Measurements from ENCODE around the gene BRINP3. TPM values are rescaled to one million over a fixed set of nuclear protein-coding genes. Genes with fewer than 3 reads are reported as not detected.

BRINP3 gene
- total RNA-seq, 1 experiment from 2014 or later: not detected

DNA sequence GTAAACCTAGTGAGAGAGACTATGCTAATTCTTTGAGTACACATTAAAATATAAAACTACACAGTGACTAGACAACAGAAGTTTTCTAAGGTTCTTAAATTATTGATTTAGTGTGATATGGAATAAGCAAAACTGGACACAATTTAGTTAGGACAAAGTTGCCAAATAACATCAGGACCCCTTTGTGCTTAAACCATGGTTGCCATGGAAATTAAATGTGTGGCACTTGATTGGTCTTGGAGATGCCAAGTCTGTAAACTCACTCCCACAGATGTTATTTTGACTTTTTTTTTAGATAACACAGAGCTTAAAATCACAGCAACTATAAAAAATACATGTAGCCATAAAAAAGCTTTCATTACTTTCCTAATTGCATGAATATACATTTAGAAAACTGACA is 234.6 kb downstream of the BRINP3 start:
- intact Hi-C loops (cut with micrococcal nuclease; ENCODE audit: unreplicated experiment): no loop called here
- no peak overlapping the region for H3K4me3 ChIP-seq (ENCODE audit: low read depth, low read length, poor library complexity, severe bottlenecking)
- H3K4me1 ChIP-seq (ENCODE audit: insufficient read depth, low read length, poor library complexity, severe bottlenecking): no peaks in the 10 kb centered on the region
- H3K27me3 ChIP-seq (replicated peaks; ENCODE audit: insufficient read depth, low read depth, low read length, poor library complexity): no peaks in the 10 kb centered on the region
- no peak overlapping the region for H3K27ac ChIP-seq (ENCODE audit: low read depth, low read length, poor library complexity, severe bottlenecking)
- no TSS peak for BruUV-seq (replicated peaks)
- POLR2A ChIA-PET (ENCODE audit: low non-redundant PET): no interaction called here
- no peaks in the 10 kb centered on the region for H3K36me3 ChIP-seq (ENCODE audit: insufficient read depth, low read length, poor library complexity, severe bottlenecking)
- TF ChIP-seq, protein P1, sequence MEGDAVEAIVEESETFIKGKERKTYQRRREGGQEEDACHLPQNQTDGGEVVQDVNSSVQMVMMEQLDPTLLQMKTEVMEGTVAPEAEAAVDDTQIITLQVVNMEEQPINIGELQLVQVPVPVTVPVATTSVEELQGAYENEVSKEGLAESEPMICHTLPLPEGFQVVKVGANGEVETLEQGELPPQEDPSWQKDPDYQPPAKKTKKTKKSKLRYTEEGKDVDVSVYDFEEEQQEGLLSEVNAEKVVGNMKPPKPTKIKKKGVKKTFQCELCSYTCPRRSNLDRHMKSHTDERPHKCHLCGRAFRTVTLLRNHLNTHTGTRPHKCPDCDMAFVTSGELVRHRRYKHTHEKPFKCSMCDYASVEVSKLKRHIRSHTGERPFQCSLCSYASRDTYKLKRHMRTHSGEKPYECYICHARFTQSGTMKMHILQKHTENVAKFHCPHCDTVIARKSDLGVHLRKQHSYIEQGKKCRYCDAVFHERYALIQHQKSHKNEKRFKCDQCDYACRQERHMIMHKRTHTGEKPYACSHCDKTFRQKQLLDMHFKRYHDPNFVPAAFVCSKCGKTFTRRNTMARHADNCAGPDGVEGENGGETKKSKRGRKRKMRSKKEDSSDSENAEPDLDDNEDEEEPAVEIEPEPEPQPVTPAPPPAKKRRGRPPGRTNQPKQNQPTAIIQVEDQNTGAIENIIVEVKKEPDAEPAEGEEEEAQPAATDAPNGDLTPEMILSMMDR (conservative IDR thresholded peaks at IDR 0.05; ENCODE audit: low read depth, low read length): no peak
- no peak for TF ChIP-seq EZH2 (IDR thresholded peaks at IDR 0.05; ENCODE audit: borderline replicate concordance, low read depth, low read length, poor library complexity, severe bottlenecking)
- CTCF ChIA-PET: no interaction called here
- H3K9me3 ChIP-seq (ENCODE audit: low read depth, low read length, poor library complexity, severe bottlenecking): no peaks in the 10 kb centered on the region
- no peak for DNase-seq (ENCODE audit: low spot score)

DNA sequence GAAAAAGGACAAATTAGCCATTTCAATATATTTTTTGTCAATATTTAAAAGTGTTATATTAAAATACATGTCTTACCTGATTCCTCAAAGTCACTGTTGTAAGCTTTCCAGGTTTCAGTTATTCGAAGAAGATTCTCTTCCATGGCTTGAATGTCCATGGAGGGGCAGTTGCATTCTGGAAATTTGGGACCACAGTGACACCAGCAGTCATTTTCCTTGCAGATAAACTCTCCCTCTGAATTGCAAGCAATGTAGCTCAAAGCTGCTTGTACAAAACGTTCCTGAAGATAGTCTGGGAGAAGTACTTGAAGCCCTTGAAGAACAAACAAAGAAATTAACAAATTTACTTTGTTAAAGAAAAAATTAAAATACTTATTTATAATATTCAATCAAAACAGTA is 251.7 kb downstream of the BRINP3 start:
- Histone ChIP-seq H3K36me3 (ENCODE audit: insufficient read depth, low read length, poor library complexity, severe bottlenecking) (no peaks in the 10 kb centered on the region), H3K9me3 (ENCODE audit: low read depth, low read length, poor library complexity, severe bottlenecking) (no peaks in the 10 kb centered on the region), H3K27me3 (replicated peaks; ENCODE audit: insufficient read depth, low read depth, low read length, poor library complexity) (no peaks in the 10 kb centered on the region), H3K4me3 (ENCODE audit: low read depth, low read length, poor library complexity, severe bottlenecking) (no peak overlapping the region), H3K4me1 (ENCODE audit: insufficient read depth, low read length, poor library complexity, severe bottlenecking) (no peaks in the 10 kb centered on the region), H3K27ac (ENCODE audit: low read depth, low read length, poor library complexity, severe bottlenecking) (no peak overlapping the region)
- DNase-seq (ENCODE audit: low spot score): no peak
- ChIA-PET POLR2A (ENCODE audit: low non-redundant PET) (no interaction called here), CTCF (no interaction called here)
- BruUV-seq (replicated peaks): no TSS peak
- intact Hi-C loops (cut with micrococcal nuclease; ENCODE audit: unreplicated experiment): no loop called here
- no peak for TF ChIP-seq EZH2 (IDR thresholded peaks at IDR 0.05; ENCODE audit: borderline replicate concordance, low read depth, low read length, poor library complexity, severe bottlenecking)
- TF ChIP-seq, protein P1 (conservative IDR thresholded peaks at IDR 0.05; ENCODE audit: low read depth, low read length): no peak

DNA sequence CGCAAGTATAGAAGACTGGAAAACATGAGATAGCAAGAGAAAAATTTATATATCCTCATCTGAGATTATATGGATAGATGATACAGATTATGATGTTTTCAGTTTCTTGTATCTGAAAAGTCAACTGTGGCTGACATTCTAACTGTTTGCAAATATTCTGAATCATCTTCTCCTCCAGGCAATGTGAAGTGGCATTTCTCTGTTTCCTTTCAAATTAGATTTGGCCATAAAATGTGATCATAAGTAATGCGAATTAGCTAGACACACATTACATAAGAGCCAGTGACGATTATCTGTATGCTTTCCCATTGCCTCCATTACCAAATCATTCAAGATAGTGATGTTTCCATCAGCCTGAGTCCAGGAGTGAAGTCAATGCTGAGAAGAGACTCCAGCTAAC is 265.2 kb downstream of the BRINP3 start:
- ChIA-PET POLR2A (ENCODE audit: low non-redundant PET) (no interaction called here), CTCF (no interaction called here)
- intact Hi-C loops (cut with micrococcal nuclease; ENCODE audit: unreplicated experiment): no loop called here
- Histone ChIP-seq H3K27me3 (replicated peaks; ENCODE audit: insufficient read depth, low read depth, low read length, poor library complexity) (no peaks in the 10 kb centered on the region), H3K4me3 (ENCODE audit: low read depth, low read length, poor library complexity, severe bottlenecking) (no peak overlapping the region), H3K9me3 (ENCODE audit: low read depth, low read length, poor library complexity, severe bottlenecking) (no peaks in the 10 kb centered on the region), H3K36me3 (ENCODE audit: insufficient read depth, low read length, poor library complexity, severe bottlenecking) (no peaks in the 10 kb centered on the region), H3K4me1 (ENCODE audit: insufficient read depth, low read length, poor library complexity, severe bottlenecking) (peaks cover 4% of the 10 kb centered on the region), H3K27ac (ENCODE audit: low read depth, low read length, poor library complexity, severe bottlenecking) (no peak overlapping the region)
- no TSS peak for BruUV-seq (replicated peaks)
- TF ChIP-seq, protein P1 (conservative IDR thresholded peaks at IDR 0.05; ENCODE audit: low read depth, low read length): no peak
- no peak for DNase-seq (ENCODE audit: low spot score)
